Measurements from ENCODE around the gene TGM1.

DNA sequence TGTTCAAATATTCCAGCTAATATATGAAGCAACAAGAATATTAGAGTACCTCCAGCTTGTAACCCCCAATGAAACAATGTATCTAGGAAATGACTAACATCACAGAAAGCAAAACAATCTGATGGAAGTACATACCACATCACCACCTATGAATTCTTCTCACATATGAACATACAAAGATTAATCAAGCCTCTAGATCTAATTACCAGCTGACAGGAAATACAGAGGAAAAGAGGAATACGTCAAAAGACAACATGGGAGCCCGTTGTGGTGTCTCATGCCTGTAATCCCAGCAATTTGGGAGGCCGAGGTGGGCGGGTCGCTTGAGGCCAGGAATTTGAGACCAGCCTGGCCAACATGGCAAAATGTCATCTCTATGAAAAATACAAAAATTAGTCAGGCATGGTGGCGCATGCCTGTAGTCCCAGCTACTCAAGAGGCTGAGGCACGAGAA, 38.3 kb downstream of the TGM1 start:
- TF ChIP-seq, protein P1, sequence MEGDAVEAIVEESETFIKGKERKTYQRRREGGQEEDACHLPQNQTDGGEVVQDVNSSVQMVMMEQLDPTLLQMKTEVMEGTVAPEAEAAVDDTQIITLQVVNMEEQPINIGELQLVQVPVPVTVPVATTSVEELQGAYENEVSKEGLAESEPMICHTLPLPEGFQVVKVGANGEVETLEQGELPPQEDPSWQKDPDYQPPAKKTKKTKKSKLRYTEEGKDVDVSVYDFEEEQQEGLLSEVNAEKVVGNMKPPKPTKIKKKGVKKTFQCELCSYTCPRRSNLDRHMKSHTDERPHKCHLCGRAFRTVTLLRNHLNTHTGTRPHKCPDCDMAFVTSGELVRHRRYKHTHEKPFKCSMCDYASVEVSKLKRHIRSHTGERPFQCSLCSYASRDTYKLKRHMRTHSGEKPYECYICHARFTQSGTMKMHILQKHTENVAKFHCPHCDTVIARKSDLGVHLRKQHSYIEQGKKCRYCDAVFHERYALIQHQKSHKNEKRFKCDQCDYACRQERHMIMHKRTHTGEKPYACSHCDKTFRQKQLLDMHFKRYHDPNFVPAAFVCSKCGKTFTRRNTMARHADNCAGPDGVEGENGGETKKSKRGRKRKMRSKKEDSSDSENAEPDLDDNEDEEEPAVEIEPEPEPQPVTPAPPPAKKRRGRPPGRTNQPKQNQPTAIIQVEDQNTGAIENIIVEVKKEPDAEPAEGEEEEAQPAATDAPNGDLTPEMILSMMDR (conservative IDR thresholded peaks at IDR 0.05; ENCODE audit: low read depth, low read length): no peak
- TF ChIP-seq EZH2 (IDR thresholded peaks at IDR 0.05; ENCODE audit: low read length, unreplicated experiment): no peak
